HG03159 (cell line): Measurements from ENCODE around the gene CDH22.

Experiments used
- ATAC-seq: cut with Tn5 transposase; IDR thresholded peaks from one replicate; pipeline ENCODE4 v1.9.1; 2021; ENCODE audit warnings: mild to moderate bottlenecking, moderate library complexity; ENCODE audit not compliant: unreplicated experiment

The CDH22 gene

DNA sequence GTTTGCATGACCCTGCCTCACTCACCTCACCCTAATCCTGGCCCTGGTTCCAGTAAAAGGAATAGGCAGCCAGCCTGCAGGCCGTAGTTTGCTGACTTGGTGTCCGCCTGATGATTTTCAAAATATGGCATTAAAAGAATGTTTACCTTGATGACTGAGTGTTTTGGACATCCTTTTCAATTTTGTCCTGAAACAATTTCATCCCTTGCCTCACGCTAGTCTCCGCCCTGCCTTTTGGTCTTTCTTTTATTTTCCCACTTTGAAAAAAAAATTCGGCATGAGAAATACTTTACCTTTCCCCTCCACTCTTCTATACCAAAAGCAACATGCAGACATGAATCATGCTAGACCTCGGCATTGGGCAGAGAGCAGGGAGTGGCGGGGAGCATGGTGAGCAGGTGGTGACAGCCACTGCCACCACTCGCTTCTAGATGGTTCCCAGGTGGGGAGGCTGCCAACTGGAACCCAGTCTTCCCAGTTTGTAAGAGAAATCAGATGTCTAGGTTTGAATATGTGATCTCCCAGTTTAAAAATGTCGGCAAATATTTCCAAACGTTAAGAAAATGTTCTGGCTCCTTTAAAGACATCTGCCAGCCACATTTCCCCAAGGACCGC lies 180.8 kb downstream of the CDH22 start:
- ATAC-seq, result no peak

DNA sequence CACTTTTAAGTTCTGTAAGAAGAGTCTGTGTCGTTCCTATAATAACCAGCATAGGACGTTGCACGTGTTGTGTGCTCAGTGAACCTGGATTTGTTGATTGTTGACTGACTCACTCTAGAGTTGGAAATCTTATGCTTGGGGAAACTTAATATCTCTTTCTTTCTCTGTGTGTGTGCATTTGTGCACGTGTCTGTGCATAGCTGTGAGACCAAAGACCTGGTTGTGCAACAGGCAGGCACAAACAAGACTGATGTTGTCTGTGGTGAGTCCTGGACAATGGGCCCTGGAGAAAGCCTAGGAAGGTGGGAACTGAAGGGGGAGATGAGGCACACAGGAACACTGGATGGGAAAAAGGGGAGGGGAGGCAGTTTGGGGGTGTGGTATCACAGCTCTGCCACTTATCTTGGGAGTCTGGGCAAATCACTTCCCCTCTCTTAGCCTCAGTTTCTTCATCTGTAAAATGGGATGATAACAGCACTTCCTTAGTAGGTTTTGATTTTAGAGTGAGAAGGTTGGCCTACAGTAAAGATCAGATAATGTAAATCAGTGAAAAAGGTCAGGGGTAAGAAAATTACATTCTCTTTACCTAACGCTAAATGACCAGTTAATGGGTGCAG lies 181.8 kb downstream of the CDH22 start:
- ATAC-seq, result no peak
